ENCODE data around the gene CYP26B1.

The CYP26B1 gene

GRCh38 chr2:72118951-72119350 is 28.7 kb downstream of the CYP26B1 start:
- no peak for DNase-seq (ENCODE audit: low spot score)
- no peak for TF ChIP-seq CTCF (IDR thresholded peaks at IDR 0.05; ENCODE audit: borderline replicate concordance, control extremely low read depth, extremely low read depth, insufficient read depth, missing control alignments)
- in situ Hi-C loops (cut with MboI; ENCODE audit: low sequenced_read_pairs, unreplicated experiment): no loop called here

- no peak for DNase-seq (ENCODE audit: low spot score)
- in situ Hi-C loops (cut with MboI; ENCODE audit: low sequenced_read_pairs, unreplicated experiment): no loop called here
- no peak for TF ChIP-seq CTCF (IDR thresholded peaks at IDR 0.05; ENCODE audit: borderline replicate concordance, control extremely low read depth, extremely low read depth, insufficient read depth, missing control alignments)
Observed at GRCh38 chr2:72118386-72118785, 29.3 kb downstream of the CYP26B1 start.

GRCh38 chr2:72117718-72118117 is 29.9 kb downstream of the CYP26B1 start:
- DNase-seq (ENCODE audit: low spot score): no peak
- in situ Hi-C loops (cut with MboI; ENCODE audit: low sequenced_read_pairs, unreplicated experiment): no loop called here
- no peak for TF ChIP-seq CTCF (IDR thresholded peaks at IDR 0.05; ENCODE audit: borderline replicate concordance, control extremely low read depth, extremely low read depth, insufficient read depth, missing control alignments)

- no peak for TF ChIP-seq CTCF (IDR thresholded peaks at IDR 0.05; ENCODE audit: borderline replicate concordance, control extremely low read depth, extremely low read depth, insufficient read depth, missing control alignments)
- in situ Hi-C loops (cut with MboI; ENCODE audit: low sequenced_read_pairs, unreplicated experiment): no loop called here
- no peak for DNase-seq (ENCODE audit: low spot score)
Observed at GRCh38 chr2:72117029-72117428, 30.6 kb downstream of the CYP26B1 start.

- in situ Hi-C loops (cut with MboI; ENCODE audit: low sequenced_read_pairs, unreplicated experiment): no loop called here
- DNase-seq (ENCODE audit: low spot score): no peak
- TF ChIP-seq CTCF (IDR thresholded peaks at IDR 0.05; ENCODE audit: borderline replicate concordance, control extremely low read depth, extremely low read depth, insufficient read depth, missing control alignments): no peak
Observed at GRCh38 chr2:72116081-72116533, 31.6 kb downstream of the CYP26B1 start.

GRCh38 chr2:72115110-72116080 is 32.3 kb downstream of the CYP26B1 start:
- in situ Hi-C loops (cut with MboI; ENCODE audit: low sequenced_read_pairs, unreplicated experiment): no loop called here
- TF ChIP-seq CTCF (IDR thresholded peaks at IDR 0.05; ENCODE audit: borderline replicate concordance, control extremely low read depth, extremely low read depth, insufficient read depth, missing control alignments): no peak
- DNase-seq (ENCODE audit: low spot score): no peak
